Tibial nerve (tissue), 4 donors: ENCODE results near the gene TAS1R2. TPM values are rescaled to one million over a fixed set of nuclear protein-coding genes. Genes with fewer than 3 reads are reported as not detected.

Experiments
- DNase-seq, 2 donors: peaks; one replicate each; pipeline ENCODE4 v3.0.0-alpha.2; 2019; ENCODE audit warnings: low spot score in 2 of 2
- H3K27ac ChIP-seq, 4 donors: fragments of 200-600 bp; sonication (generic) in 3 of 4; one replicate each; pipeline ENCODE4 v1.5.1; 2017 to 2019; ENCODE audit warnings: mild to moderate bottlenecking in 1 of 4
- H3K27me3 ChIP-seq, 2 donors: fragments of 200-600 bp; sonication (generic) in 1 of 2; one replicate each; pipeline versions ENCODE4 v1.5.1 to v1.6.0; 2017 to 2019
- H3K36me3 ChIP-seq, 3 donors: fragments of 200-600 bp; sonication (generic); one replicate each; pipeline ENCODE4 v1.5.1; 2018 to 2019
- H3K4me1 ChIP-seq, 4 donors: fragments of 200-600 bp; sonication (generic) in 3 of 4; one replicate each; pipeline ENCODE4 v1.5.1; 2017 to 2019
- H3K4me3 ChIP-seq, 4 donors: fragments of 200-600 bp; sonication (generic) in 3 of 4; one replicate each; pipeline ENCODE4 v1.5.1; 2017 to 2019; ENCODE audit warnings: mild to moderate bottlenecking in 1 of 4, moderate library complexity in 1 of 4
- H3K9me3 ChIP-seq, 4 donors: fragments of 200-600 bp; sonication (generic) in 3 of 4; one replicate each; pipeline ENCODE4 v1.5.1; 2017 to 2019
- CTCF ChIP-seq, 5 experiments: fragments of 200-600 bp in 3 of 5; fragments of 450-650 bp in 2 of 5; sonication (generic) in 3 of 5; IDR thresholded peaks; one replicate each; pipeline ENCODE4 v1.5.1; 2016 to 2019; ENCODE audit warnings: antibody characterized with exemption in 5 of 5, mild to moderate bottlenecking in 3 of 5, moderate library complexity in 2 of 5
- EP300 ChIP-seq, 2 donors: sonication (generic); formaldehyde crosslinking; IDR thresholded peaks; one replicate each; pipeline ENCODE4 v1.6.1; 2017; ENCODE audit warnings: antibody characterized with exemption in 2 of 2, mild to moderate bottlenecking in 1 of 2
- POLR2A ChIP-seq, 2 donors: fragments of 450-650 bp; IDR thresholded peaks; one replicate each; pipeline ENCODE4 v1.6.1; 2017; ENCODE audit warnings: antibody characterized with exemption in 2 of 2, mild to moderate bottlenecking in 2 of 2, moderate library complexity in 2 of 2
- WGBS, 2 donors: methylation state at CpG; one replicate each; pipeline ENCODE4 v1.1.5; 2018; 5-methylcytosine and 5-hydroxymethylcytosine counted together
- total RNA-seq, 4 donors: library from RNA; depleted of rRNA; stranded (reverse); fragments of >200 nt; gene quantifications; one replicate each; pipeline ENCODE4 v1.1.0, GENCODE V29; 2016

The TAS1R2 gene
- total RNA-seq, 4 donors from 2014 or later = not detected

GRCh38 chr1:18884419-18884717 lies 24.9 kb upstream of the TAS1R2 start:
- no peaks in the 10 kb centered on the region for H3K4me1 ChIP-seq
- no peak for DNase-seq
- no peaks in the 10 kb centered on the region for H3K27me3 ChIP-seq
- no peak overlapping the region for H3K4me3 ChIP-seq
- 59 to 70% methylated on average over 4 of the region's 4 CpGs for WGBS, 2 donors
- no peak for TF ChIP-seq POLR2A (IDR thresholded peaks at IDR 0.05)
- TF ChIP-seq CTCF (IDR thresholded peaks at IDR 0.05) = no peak
- TF ChIP-seq EP300 (IDR thresholded peaks at IDR 0.05) = no peak
- no peaks in the 10 kb centered on the region for H3K9me3 ChIP-seq
- H3K36me3 ChIP-seq = peaks cover 0 to 84% (median 0%) of the 10 kb centered on the region in 3 donors
- no peak overlapping the region for H3K27ac ChIP-seq

- Histone ChIP-seq H3K36me3 (peaks cover 0 to 89% (median 0%) of the 10 kb centered on the region in 3 donors), H3K4me3 (no peak overlapping the region), H3K9me3 (no peaks in the 10 kb centered on the region), H3K27me3 (no peaks in the 10 kb centered on the region), H3K27ac (no peak overlapping the region), H3K4me1 (no peaks in the 10 kb centered on the region)
- WGBS, 2 donors = 50 to 56% methylated on average over 12 to 14 of the region's 14 CpGs
- peak; percentile 61 to 85 for DNase-seq
- TF ChIP-seq CTCF (IDR thresholded peaks at IDR 0.05) (peak; percentile 78 to 94 (median 86)), POLR2A (IDR thresholded peaks at IDR 0.05) (no peak)
These were observed 24.4 kb upstream of the TAS1R2 start for GRCh38 chr1:18883636-18884418.

- TF ChIP-seq EP300 (IDR thresholded peaks at IDR 0.05) (no peak), POLR2A (IDR thresholded peaks at IDR 0.05) (no peak), CTCF (IDR thresholded peaks at IDR 0.05) (no peak)
- Histone ChIP-seq H3K27ac (no peak overlapping the region), H3K27me3 (no peaks in the 10 kb centered on the region), H3K4me3 (no peak overlapping the region), H3K9me3 (no peaks in the 10 kb centered on the region), H3K4me1 (no peaks in the 10 kb centered on the region), H3K36me3 (peaks cover 0 to 90% (median 0%) of the 10 kb centered on the region in 3 donors)
- 92 to 98% methylated on average over 14 to 23 of the region's 23 CpGs for WGBS, 2 donors
- DNase-seq = no peak
These were observed 23.6 kb upstream of the TAS1R2 start for GRCh38 chr1:18883079-18883478.

GRCh38 chr1:18882486-18882885 lies 23.0 kb upstream of the TAS1R2 start:
- Histone ChIP-seq H3K27me3 (no peaks in the 10 kb centered on the region), H3K4me3 (no peak overlapping the region), H3K9me3 (no peaks in the 10 kb centered on the region), H3K27ac (no peak overlapping the region), H3K36me3 (peaks cover 0 to 89% (median 0%) of the 10 kb centered on the region in 3 donors), H3K4me1 (no peaks in the 10 kb centered on the region)
- DNase-seq = no peak
- 73 to 86% methylated on average over 8 of the region's 8 CpGs for WGBS, 2 donors
- TF ChIP-seq POLR2A (IDR thresholded peaks at IDR 0.05) (no peak), CTCF (IDR thresholded peaks at IDR 0.05) (no peak), EP300 (IDR thresholded peaks at IDR 0.05) (no peak)

GRCh38 chr1:18881642-18882431 lies 22.4 kb upstream of the TAS1R2 start:
- Histone ChIP-seq H3K4me3 (no peak overlapping the region), H3K27ac (no peak overlapping the region), H3K9me3 (no peaks in the 10 kb centered on the region), H3K27me3 (no peaks in the 10 kb centered on the region), H3K36me3 (peaks cover 0 to 89% (median 0%) of the 10 kb centered on the region in 3 donors), H3K4me1 (no peaks in the 10 kb centered on the region)
- TF ChIP-seq CTCF (IDR thresholded peaks at IDR 0.05) (no peak), POLR2A (IDR thresholded peaks at IDR 0.05) (no peak), EP300 (IDR thresholded peaks at IDR 0.05) (no peak)
- no peak for DNase-seq
- WGBS, 2 donors = 89 to 91% methylated on average over 21 to 24 of the region's 24 CpGs
